Measurements from ENCODE around the gene GGN.
A peak's percentile ranks its signal among the peaks of the same experiment; 100 is the strongest.
"Not testable (repeated sequence)": the region's sequence is repeated elsewhere in the genome, so short reads cannot be mapped to it uniquely, and the experiment has no call there.

GGN gene

DNA sequence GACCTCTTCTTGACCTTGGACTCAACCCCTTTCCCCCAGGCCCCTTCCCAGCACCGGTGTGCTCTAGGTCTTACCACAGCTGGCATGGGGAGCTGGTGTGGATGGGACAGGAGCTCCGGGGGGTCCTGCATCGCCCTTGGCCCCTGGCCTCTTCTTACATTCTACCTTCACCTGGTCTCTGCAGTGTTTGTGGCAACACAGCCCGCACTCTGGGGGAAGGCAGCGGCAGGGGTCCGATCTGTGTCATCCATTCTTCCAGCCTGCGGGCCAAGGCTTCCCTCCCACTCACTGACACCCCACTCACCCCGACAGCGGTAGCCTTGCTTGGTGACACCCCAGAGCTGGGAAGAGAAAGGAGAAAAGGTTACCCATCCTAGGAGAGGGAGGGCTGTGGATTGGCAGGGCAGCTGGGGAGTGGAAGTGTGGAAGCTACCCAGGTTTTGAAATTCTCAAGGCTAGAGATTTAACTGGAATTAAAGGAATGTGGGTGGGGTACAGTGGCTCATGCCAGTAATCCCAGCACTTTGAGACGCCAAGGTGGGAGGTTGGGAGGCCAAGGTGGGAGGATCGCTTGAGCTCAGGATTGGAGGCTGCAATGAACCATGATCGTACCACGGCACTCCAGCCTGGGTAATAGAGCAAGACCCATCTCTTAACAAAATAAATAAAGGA is 23.3 kb upstream of the GGN start:
- no peak for DNase-seq (ENCODE audit: low spot score)

- DNase-seq (ENCODE audit: low spot score): not testable (repeated sequence)
Observed at GRCh38 chr19:38410407-38410806, 22.6 kb upstream of the GGN start.

GRCh38 chr19:38409631-38410133 is 21.8 kb upstream of the GGN start:
- peak; percentile 56 for DNase-seq (ENCODE audit: low spot score)

- DNase-seq (ENCODE audit: low spot score): no peak
Observed at GRCh38 chr19:38405276-38405675, 17.4 kb upstream of the GGN start.

DNA sequence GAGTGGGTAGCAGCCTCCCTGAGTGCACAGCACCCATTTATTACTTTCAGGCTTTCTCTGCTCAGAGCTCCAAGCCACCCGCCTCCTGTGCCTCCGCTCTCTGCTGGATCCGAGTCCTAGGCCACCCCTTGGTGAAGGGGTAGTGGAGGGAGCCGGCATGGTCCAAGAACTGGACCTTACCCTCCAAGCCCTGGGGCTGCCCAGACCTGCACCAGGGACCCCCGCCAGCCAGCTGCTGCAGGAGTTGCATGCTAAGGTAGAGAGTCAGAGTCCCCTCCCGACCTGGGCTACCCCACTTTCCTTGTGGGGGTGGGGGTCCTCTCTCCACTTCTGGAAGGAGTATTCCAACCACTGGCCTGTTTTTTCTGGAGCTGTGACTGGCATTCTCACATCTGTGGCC is 17.0 kb upstream of the GGN start:
- no peak for DNase-seq (ENCODE audit: low spot score)

- peak; percentile 100 for DNase-seq (ENCODE audit: low spot score)
Observed at GRCh38 chr19:38402967-38403674, 15.3 kb upstream of the GGN start, which contains the start of gene FAM98C. Gene FAM98C, plus strand, starts transcription at chr19:38403093. Its CDS starts 61 bp downstream, at chr19:38403154.

- no peak for DNase-seq (ENCODE audit: low spot score)
Observed at GRCh38 chr19:38402623-38402966, 14.8 kb upstream of the GGN start.

GRCh38 chr19:38401148-38401547 is 13.3 kb upstream of the GGN start:
- no peak for DNase-seq (ENCODE audit: low spot score)

GRCh38 chr19:38400361-38400760 is 12.5 kb upstream of the GGN start:
- no peak for DNase-seq (ENCODE audit: low spot score)

DNA sequence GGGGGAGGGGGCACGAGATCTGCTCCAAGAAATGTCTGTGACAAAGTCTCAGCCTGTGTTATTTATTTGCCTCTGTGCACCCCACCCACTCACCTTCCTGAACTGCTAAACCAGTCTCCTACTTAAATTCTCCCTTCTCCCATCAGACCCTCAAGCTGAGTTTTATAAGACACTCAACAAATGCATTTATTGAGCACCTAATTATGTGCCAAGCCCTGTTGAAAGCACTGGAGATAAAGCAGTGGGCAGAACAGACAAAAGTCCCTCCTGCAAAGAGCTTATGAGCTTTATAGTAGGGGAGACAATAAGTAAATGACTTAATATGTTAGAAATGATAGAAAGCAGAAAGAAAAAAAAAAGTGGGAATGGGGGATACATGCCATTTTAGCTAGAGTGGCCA is 11.7 kb upstream of the GGN start:
- no peak for DNase-seq (ENCODE audit: low spot score)

DNA sequence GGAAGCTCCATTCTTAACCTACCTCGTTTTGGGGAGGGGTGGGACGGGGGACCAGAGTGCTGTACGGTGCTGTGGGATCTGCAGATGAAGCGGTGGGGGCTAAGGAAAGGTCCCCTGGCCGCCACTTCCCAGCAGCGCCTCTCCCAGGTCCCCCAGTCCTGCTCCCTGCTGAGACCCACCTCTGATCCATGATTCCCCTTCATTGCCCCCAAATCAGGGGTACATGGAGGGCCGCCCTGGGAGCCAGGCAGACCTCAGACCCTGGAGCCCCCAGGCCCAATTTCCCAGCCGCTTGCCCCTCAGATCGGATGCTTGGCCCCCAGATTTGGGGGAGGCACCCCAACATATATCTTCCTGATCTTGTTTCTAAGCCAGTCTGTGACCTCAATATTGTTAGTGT is 11.2 kb upstream of the GGN start:
- DNase-seq (ENCODE audit: low spot score): no peak

DNA sequence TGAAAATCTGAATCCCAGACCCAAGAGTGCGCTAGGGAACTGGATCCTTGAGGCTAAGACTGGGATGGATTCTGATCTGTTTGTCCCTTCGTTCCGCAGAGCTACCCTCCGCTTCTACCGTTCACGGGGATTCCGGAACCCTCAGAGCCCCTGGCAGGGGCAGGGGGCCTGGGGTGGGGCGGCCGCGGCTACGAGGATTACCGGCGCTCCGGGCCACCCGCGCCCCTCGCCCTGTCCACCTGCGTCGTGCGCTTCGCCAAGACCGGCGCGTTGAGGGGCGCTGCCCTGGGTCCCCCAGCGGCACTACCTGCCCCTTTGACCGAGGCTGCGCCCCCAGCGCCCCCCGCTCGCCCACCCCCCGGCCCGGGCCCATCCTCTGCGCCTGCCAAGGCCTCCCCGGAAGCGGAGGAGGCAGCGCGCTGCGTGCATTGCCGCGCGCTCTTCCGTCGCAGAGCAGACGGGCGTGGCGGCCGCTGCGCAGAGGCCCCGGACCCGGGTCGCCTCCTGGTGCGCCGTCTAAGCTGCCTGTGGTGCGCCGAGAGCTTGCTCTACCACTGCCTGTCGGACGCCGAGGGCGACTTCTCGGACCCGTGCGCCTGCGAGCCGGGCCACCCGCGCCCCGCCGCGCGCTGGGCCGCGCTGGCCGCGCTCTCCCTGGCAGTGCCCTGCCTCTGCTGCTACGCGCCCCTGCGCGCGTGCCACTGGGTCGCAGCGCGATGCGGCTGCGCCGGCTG is 7.7 kb upstream of the GGN start:
- no peak for DNase-seq (ENCODE audit: low spot score)

DNA sequence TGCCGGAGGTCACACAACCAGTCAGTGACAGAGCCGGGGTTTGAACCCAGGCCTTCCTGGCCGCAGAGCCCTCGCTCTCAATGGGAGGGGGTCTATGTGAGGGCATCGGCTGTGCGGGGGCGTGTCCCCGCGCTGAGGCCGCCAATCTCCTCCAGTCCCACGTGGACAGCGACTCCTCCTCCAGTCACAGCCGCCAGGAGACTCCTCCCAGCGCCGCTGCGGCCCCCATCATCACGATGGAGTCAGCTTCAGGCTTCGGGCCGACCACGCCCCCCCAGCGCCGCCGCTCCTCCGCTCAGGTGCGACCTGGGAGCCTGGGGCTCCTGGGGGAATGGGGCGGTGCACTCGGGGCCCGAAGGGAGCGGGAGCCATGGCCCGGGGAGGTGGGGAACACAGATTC is 6.7 kb upstream of the GGN start:
- DNase-seq (ENCODE audit: low spot score): no peak

DNA sequence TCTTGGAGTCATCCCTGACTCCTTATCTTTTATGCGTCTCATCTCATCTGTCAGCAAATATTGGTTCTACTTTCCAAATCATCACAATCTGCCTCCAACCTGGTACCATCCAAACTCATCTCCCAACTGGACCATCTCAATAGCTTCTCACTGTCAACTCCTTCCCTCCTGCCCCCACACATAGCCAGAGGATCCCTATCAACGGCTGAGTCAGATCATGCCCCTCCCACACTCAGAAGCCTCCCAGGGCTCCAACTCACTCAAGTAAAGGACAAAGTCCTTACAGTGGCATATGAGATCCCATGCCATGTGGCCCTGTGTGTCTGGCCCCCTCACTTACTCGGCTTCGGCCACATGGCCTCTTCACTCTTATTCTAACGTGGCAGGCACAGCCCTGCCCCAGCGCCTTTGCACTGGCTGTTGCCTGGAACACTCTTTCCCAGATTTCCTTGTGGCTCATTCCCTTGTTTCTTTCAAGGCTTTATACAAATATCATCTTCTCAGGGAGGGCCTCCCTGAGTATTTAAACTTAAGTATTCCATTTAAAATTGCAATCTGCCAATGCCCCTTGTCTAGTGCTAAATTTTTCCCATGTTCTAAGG is 5.0 kb upstream of the GGN start:
- DNase-seq (ENCODE audit: low spot score): peak; percentile 72

DNA sequence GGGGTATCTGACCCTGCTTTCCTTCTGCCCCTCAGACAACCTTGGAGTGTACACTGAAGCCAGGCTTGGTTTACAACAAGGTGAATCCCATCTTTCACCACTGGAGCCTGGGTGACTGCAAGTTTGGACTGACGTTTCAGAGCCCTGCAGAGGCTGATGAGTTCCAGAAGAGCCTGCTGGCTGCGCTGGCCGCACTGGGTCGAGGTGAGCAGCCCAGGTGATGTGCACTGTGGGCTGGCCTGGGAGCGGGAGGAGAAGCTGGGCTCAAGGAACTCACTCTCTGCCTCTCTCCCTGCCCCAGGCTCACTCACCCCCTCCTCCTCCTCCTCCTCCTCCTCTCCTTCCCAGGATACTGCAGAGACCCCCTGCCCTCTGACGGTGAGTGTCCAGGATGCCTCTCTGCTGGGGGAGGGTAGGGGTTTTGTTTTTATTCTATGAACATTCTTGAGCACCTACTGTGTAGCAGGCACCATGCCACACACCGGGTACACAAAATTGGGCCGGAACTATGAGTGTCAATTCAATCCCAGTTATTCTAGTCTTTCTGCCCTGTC is 4.2 kb upstream of the GGN start:
- DNase-seq (ENCODE audit: low spot score): no peak

DNA sequence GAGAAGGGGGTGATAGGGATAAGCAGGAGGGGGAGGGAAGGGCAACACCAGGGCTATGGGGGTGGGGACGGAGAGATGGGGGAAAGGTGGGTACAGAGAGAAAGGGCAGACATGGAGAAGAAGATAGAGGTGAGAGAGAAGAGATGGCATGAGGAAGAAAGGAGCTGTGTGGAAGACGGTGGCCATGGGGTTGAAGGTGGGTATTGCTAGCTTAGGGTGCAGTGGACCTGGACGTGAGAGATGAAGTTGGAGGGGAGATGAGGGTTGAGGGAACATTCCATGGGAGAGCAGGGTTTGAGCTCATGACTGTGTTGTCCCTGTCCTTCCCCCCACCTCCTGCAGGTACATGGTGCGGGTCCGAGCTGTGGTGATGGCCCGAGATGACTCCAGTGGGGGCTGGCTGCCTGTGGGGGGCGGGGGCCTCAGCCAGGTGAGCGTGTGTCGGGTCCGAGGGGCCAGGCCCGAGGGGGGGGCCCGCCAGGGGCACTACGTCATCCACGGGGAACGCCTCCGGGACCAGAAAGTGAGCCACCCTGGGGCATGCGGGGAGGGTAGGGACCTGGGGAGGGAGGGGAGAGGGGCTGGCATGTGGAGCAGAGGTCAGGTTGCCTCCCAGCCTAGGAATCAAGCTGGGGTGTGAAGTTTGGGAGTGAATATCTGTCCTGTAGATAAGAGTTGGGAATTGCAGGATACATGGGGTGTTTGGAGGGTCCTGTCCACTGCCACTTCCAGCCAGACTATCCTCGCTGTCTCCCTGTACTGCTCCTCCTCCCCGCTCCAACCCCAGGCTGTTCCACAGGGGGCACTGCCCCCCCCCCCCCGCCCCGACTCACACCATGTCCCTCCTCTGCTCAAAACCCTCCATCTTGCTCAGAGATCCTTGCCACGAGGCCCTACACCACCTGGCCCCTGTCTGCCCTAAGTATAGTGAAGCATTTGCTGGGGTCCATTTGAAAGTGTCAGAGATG is 2.4 kb upstream of the GGN start:
- DNase-seq (ENCODE audit: low spot score): no peak

DNA sequence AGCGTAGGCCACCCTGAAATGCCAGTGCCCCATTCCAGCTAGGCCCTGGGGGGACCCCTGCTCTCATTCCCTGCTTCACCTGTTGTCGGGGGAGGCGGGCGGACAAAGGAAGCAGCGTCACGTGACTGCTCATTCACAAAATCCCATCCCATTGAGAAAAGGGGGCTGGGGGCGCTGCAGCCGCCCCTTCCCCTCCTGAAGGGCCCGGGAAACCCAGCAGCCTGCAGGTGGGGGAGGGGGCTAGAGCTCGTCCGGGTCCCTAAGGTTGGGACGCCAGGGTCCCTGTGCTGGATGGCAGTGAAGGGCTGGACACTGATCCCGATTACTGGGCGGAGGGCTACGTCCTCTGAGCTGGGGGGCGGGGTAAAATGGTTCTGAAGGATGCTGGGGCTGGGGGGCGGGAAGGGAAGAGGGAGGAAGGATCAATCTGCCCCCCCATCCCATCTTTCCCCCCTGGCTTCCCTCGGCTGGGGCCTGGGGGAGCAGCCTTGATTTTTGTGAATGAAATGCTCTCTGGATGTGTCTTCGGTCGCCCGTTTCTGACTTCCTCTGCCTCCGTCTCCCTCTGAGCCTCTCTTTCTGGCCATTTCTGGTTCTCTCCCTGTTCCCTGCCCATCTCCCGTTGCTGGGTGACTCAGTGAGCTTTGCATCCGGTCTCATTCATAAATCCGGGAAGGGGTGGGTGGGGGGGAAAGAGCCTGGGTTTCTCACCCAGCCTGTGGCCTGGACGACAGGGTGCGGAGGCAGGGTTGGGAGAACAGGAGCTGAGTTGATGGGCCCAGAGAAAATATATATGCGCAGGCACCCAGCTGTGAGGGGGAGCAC is 1.5 kb upstream of the GGN start:
- peak; percentile 89 for DNase-seq (ENCODE audit: low spot score)

DNA sequence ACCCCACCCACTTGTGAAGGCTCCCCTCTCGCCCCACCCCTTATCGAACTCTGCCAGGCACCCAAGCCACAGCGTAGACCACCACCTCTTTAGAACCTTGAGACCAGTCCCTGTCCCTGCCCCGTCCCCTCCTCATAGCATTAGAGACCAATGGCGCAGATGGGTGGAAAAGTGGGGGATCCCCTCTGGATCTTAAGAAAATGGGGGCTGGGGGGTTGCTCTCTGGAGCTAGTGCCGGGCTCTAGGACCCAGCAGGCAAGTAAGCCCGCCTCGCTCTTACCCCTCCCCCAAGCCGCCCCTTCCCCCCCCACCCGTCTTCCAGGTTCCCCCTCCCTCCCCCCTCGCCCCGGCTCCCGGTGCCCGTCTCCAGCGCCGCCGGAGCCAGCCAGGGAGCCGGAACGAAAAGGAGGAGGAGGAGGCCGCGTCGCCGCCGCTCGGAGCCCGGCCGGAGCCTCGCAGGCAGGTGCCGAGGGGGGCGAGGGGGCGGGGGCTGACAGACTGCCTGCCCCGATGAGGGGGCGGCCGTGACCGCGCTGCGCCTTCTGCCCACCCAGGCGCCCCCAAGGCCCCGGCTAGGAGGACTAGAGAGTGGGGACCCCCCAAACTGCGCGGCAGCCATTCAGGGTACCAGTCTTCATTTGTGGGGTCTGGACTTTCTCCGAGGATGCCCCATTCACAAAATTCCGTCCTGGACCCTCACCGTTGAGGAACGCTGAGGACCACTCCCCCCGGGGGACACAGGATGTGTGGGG is 691 bp upstream of the GGN start, which contains the start of gene SPRED3:
Gene SPRED3 (plus strand): TSS at position 349 of the 752 bp plus-strand sequence. CDS start 1,606 bp downstream, outside the sequence.
- peak; percentile 81 for DNase-seq (ENCODE audit: low spot score)

- no peak for DNase-seq (ENCODE audit: low spot score)
Observed at GRCh38 chr19:38386971-38387549, 774 bp downstream of the GGN start.

Data from AG08396 (cell line).